GM21367 (cell line): Measurements from ENCODE around the gene FADS3.

Experiments
- ATAC-seq: cut with Tn5 transposase; IDR thresholded peaks from one replicate; pipeline ENCODE4 v1.9.1; 2021; ENCODE audit not compliant: unreplicated experiment

Gene FADS3, protein sequence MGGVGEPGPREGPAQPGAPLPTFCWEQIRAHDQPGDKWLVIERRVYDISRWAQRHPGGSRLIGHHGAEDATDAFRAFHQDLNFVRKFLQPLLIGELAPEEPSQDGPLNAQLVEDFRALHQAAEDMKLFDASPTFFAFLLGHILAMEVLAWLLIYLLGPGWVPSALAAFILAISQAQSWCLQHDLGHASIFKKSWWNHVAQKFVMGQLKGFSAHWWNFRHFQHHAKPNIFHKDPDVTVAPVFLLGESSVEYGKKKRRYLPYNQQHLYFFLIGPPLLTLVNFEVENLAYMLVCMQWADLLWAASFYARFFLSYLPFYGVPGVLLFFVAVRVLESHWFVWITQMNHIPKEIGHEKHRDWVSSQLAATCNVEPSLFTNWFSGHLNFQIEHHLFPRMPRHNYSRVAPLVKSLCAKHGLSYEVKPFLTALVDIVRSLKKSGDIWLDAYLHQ

GRCh38 chr11:61891331-61892084, at the start of gene FADS3:
FADS3 (minus strand) TSS chr11:61891545; CDS start chr11:61891381, 164 bp downstream.
- ATAC-seq = peak; percentile 49

DNA sequence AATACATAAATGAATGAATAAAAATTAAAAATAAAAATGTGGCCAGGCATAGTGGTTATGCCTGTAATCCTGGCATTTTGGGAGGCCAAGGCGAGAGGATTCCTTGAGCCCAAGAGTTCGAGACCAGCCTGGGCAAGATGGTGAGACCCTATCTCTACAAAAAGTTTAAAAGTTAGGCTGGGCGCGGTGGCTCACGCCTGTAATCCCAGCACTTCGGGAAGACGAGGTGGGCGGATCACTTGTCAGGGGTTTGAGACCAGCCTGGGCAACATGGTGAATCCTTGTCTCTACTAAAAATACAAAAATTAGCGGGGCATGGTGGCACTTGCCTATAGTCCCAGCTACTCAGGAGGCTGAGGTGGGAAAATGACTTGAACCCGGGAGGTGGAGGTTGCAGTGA, 49.1 kb upstream of the FADS3 start:
- no peak for ATAC-seq

DNA sequence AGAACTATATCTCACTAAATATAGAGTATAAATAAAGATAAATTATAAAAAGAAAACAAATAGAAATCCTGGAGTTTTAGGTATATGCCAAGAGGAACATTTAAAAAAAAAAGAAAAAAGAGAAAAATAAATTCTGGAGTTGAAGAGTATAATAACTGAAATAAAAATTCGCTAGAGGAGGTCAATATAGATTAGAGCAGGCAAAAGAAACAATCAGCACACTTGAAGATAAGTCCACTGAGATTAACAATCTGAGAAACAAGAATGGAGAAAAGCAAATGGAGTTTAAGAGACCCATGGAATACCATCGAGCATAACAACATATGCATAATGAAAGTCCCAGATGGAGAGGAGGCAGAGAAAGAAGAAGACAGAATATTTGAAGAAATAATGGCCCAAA, 44.5 kb upstream of the FADS3 start:
- no peak for ATAC-seq

DNA sequence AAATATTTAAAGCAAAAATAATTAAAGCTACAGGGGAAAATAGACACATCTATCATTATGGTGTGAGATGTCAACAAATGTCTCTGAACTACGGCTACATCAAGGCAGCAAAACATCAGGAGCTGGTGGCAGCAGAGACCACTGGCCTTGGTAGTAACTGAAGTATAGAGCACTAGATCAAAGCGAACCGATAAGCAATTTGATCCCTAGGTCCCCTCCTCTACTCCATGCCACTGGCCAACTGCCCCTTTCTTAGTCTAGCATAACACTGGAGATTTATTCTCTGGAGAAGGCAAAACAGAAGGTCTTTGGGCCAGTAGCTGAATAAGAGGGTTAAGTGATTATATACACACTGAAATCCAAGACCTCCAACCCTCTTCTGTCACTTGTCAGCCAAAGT, 39.6 kb upstream of the FADS3 start:
- no peak for ATAC-seq

DNA sequence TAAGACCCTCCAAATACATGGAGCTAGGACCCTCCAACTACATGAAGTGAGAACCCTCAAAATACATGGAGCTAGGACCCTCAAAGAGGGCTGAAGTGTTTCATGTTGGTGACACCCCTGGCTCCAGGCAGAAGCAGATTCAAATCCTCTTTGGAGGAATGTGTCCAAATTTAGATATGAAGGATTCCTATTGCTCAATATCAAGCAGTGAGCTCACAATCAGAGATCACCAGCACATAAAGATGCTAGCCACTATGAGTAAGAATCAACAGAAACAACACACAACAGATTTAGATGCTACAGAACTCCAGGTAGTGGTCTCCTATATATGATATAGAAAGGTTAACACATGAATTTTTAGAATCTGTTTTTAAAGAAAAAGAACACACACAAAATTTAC, 37.3 kb upstream of the FADS3 start:
- no peak for ATAC-seq

DNA sequence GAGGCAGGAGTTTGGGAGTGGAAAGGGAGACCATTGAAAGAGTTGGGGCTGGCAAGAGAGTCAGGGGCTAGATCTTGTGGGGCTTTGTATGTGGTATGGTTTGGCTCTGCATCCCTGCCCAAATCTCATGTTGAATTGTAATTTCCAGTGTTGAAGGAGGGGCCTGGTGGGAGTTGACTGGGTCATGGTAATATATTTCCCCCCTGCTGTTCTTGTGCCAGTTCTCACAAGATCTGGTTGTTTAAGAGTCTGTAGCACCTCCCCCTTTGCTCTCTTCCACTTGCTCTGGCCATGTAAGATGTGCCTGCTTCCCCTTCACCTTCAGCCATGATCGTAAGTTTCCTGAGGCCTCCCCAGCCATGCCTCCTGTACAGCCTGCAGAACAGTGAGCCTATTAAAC, 36.2 kb upstream of the FADS3 start:
- no peak for ATAC-seq

GRCh38 chr11:61926235-61926634, 34.9 kb upstream of the FADS3 start:
- no peak for ATAC-seq

GRCh38 chr11:61925736-61926135, 34.4 kb upstream of the FADS3 start:
- ATAC-seq = no peak

GRCh38 chr11:61924064-61924455, 32.7 kb upstream of the FADS3 start:
- ATAC-seq = no peak

DNA sequence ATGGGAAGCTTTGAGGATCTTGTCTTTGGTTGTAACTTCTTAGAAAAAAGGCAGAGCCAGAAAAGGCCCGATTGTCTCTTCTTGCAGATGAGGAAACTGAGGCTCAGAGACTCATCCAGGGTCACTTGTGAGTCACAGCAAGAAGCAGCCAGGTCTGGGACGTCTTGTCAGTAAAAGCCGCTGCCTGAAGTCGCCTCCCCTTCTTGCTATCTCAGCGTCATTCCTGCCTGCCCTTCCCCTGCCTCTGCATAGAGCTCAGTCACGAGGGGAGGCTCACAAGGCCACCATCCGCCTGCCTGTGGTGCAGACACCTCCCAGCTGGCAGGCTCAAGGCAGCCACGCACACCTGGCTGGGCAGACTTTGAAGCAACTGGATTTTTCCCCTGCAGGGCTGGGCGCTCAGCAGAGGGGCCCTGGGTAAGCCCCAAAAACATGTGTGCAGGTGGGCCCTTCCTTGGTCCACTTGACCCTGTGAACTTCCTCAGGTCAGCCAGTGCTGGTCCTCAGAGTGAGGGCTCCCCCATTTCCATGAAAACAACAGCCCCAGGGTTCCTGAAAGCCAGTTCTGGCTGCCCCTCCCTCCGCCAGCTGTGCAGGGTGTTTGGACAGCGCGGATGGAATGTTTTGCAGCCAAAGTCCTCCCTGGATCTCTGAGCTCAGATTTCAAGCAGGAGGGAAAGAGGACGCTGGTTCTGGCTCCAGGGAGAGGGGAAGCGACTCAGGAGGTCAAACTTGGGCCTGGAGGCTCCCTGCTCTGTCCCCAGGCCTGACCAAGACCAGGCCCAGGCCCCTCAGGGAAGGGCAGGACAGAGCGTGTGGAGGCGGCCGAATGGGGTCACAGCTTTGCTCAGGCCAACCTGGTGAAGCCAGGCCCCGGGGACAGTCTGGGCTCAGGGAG, 32.1 kb upstream of the FADS3 start:
- no peak for ATAC-seq

DNA sequence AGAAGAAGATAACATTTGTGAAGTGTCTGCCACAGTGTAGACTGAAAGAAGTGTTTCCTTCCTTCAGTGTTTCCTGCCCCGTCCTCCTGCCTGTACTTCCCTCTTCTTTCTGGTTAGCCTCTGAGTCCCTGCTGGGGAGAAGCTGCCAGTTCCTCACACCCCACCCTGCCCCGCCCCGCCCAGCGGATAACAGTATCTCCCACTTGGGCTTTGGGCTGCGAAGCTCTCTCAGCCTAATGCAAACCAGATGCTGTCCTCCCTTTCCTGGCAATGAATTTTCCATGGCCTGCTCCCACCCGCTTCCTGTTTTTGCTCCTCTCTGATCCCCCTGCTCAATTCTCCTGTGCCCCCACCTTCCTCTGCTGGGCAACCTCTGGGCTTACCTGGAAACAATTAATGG, 31.2 kb upstream of the FADS3 start:
- ATAC-seq = no peak

GRCh38 chr11:61921446-61921845, 30.1 kb upstream of the FADS3 start:
- ATAC-seq = no peak

DNA sequence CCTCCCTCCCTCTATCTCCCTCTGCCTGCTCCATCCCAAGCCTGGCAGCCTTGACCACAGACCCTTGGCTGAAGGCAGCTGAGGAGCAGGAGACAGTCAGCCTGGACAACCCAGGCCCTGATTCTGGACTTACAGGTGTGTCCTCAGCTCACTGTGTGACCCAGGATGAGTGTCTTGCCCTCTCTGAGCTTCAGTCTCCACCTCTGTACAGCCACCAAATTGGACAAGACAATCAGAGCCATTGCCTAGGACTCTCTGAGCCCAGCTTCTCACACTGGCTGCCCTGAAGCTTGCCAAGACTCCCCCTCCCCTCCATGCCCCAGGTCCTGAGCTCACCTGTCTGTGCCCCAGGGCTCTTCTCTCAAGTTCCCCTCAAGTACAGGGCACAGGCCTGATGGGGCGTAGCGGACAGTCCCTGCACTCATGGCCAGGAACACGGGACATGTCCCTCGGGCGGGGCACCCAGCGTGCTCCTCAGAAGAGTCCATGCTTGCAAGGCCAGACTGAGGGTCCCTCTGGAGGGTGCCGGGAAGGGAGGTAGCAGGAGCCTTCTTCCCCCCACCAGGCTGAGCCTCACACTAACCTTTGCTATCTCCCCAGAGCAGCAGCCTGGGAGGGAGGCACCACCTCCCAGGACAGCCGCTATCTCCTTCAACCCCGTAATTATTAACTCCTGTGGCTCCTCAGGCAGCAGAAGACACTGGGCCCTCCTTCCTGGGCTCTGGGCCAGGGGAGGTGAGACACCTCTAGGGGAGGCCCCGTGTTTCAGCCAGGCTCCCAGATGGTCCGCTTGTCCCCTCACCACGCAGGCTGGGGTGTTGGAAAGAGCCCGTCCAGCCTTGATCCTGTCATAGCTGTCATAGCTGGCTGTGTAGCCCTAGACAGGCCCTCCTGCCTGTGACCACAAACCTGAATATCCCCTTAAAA, 28.6 kb upstream of the FADS3 start:
- ATAC-seq = no peak

DNA sequence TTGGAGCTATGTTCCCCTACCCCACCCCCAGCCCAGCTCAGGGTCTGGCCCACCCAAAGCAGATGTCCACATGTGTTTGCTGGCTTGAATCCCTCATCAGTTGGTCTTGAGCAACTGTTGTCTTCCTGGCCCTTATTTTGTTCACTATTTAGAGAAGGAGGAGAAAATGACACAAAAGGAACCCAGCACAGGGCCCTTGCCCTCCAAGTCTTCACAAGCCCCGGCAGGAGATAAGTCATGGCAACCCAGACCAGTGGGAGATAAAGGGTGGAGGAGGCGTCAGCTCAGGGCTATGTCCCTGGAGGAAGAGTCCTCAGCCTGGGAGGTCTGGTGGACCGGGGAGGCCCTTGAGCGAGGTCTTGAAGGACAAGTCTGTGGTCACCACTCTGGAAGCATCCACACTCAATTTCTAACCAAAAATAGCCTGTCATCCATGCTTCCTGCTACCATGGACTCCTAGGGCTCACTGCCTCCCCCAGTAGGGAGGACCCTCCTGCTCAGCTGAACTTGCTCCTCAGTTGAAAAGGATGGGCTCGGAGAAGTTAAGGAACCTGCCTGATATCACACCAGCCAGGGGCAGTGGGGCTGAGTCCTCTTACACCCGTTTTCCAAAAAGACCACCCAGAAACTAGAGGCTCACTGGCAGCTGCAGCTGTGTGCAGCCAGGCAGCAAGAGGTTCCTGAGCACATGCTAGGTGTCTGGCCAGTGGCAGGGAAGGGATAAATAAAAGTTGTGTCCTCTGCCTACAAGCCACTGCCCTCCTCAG, 27.8 kb upstream of the FADS3 start:
- ATAC-seq = no peak

DNA sequence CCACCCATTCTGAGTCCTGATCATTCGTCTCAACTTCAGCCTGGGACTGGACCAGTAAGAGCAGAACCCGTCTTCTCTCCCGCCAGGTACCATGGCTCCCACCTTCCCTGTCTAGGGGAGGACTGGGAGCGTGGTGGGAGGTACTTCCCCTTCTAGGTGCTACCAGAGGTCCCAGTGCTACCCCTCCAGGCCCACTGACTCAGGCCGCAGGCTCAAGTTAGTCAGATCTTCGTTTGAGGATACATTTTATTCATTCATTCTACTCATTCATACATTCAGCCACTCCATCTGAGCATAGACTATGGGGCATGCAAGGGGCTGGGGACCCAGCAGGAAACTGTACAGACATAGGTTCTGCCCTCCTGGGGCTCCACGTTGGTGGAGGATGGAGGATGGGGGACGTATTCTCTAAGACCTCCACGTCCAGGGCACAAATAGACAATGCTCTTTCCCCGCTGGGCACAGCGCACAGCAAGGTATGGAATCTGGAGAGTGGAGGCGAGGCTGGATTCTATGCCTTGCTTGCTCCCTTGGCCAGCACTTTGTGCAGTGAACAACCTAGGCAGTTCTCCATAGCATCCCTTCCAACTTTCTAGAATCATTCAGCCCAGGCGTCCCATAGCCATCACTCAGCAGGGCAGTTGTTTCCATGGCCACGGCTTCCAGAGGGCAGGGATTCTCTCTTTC, 27.0 kb upstream of the FADS3 start:
- ATAC-seq = no peak

DNA sequence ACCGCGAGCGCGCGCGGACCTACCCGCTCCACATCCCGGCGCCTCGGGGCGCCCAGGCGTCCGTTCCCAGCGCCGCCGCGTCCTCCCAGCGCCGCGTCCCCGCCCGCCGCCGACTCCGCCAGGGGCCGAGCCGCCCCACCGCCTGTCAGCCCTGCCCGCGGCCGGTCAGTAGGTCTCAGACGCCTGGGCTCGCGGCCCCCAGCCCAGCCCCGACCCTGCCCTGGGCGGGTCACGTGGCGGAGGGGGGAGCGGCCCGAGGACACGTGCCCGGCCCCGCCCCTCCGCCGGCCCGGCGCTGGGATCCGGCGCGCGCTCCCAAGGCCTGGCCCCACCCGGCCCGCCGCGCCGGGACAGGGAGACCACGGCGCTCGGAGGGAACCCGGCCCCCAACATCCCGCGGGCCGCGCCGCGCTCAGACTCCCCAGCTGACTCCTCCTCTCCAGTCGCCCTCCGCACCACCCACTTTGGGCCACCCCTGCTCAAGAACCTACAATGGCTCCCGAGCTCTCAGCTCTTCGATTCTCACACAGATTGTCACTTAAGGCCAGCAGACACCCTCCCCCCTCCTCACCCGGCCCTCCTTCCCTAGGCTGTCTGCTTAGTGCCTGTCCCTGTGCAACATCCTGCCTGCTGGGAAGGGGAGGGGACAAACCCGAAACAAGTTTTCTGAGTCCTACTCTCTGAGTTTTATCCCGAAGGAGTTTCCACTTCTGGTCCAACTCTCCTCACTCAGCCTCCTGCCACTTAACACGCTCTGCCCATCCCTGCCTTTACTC, 26.2 kb upstream of the FADS3 start, which contains the start of gene RAB3IL1:
Gene RAB3IL1 (minus strand): TSS at position 233 of the 776 bp plus-strand sequence. CDS start 199 bp downstream, at position 34.
- ATAC-seq = no peak

DNA sequence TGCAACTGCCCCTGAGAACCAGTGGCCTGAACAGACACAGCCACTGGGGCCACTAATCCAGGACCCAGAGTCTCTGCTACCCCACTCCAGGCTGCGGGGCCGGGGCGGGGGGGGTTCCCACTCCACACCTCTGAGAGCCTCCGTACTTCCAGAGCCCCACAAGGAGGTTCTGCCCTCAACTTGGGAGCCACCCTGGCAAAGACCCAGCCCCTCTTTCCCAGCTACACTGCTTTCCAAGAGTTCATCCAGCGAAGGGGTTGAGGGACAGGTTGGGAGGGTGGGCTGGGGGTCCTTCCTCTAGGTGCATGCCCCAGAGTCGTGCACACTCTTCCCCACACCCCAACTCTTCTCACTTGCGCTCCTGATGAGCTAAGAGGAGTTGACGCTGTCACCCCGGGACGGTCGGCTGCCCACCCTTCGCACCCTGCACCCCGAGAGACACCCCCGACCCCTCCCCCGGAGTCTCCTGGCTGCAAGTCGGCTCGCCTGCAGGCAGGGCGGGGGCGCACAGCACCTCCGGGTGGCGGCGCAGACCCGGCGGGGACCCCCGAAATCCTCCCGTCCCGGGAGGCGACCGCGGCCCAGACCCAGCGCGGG, 25.5 kb upstream of the FADS3 start:
- no peak for ATAC-seq
